Measurements from ENCODE around the gene INO80D.

GRCh38 chr2:206105038-206105437, 19.1 kb upstream of the INO80D start:
- TF ChIP-seq CTCF (IDR thresholded peaks at IDR 0.05), result no peak
- no peak for TF ChIP-seq POLR2A (IDR thresholded peaks at IDR 0.05)

Measured in heart left ventricle (tissue), 13 donors.